GM12878 (cell line): ENCODE measurements around the gene CIAO2B. TPM values are rescaled to one million over a fixed set of nuclear protein-coding genes. Genes with fewer than 3 reads are reported as not detected.
A peak's percentile ranks its signal among the peaks of the same experiment; 100 is the strongest.

Experiments used
- ATF7 ChIP-seq: fragments of 450-650 bp; IDR thresholded peaks from 2 replicates; pipeline ENCODE4 v1.6.1; 2016; ENCODE audit warnings: low read depth, mild to moderate bottlenecking
- BHLHE40 ChIP-seq, 2 experiments: fragments of 450-650 bp in 1 of 2; IDR thresholded peaks; 2 replicates each; pipeline ENCODE4 v1.6.1; 2011 to 2017; ENCODE audit warnings: low read depth in 2 of 2, borderline replicate concordance in 1 of 2, improper control_type of control experiment in 1 of 2, low read length in 1 of 2, mild to moderate bottlenecking in 1 of 2
- CEBPB ChIP-seq, 2 experiments: fragments of 150-350 bp in 1 of 2; IDR thresholded peaks; 2 replicates each; pipeline ENCODE4 v1.6.1; 2012 to 2014; ENCODE audit warnings: low read depth in 2 of 2, low read length in 2 of 2, borderline replicate concordance in 1 of 2, inconsistent platforms in 1 of 2
- CHD4 ChIP-seq: fragments of 200-600 bp; sonication (generic); IDR thresholded peaks from 2 replicates; pipeline ENCODE4 v1.6.1; 2016; ENCODE audit warnings: mild to moderate bottlenecking
- CREM ChIP-seq: IDR thresholded peaks from 2 replicates; pipeline ENCODE4 v1.6.1; 2014; ENCODE audit warnings: antibody characterized with exemption, low read depth
- IRF4 ChIP-seq: IDR thresholded peaks from 2 replicates; pipeline ENCODE4 v1.6.1; 2011; ENCODE audit warnings: low read depth, low read length
- KLF5 ChIP-seq: fragments of 450-650 bp; IDR thresholded peaks from 2 replicates; pipeline ENCODE4 v1.6.1; 2014; ENCODE audit warnings: mild to moderate bottlenecking; ENCODE audit not compliant: partially characterized antibody
- LARP7 ChIP-seq: fragments of 450-650 bp; IDR thresholded peaks from 2 replicates; pipeline ENCODE4 v1.6.1; 2017; ENCODE audit warnings: mild to moderate bottlenecking
- PAX5 ChIP-seq: IDR thresholded peaks from 2 replicates; pipeline ENCODE4 v1.6.1; 2011; ENCODE audit warnings: low read depth, low read length, borderline replicate concordance
- POU2F2 ChIP-seq: IDR thresholded peaks from 3 replicates; pipeline ENCODE4 v1.6.1; 2011; ENCODE audit warnings: low read depth, mild to moderate bottlenecking, low read length, borderline replicate concordance
- SMARCA5 ChIP-seq: fragments of 450-650 bp; IDR thresholded peaks from 2 replicates; pipeline ENCODE4 v1.6.1; 2017; ENCODE audit warnings: mild to moderate bottlenecking
- SUPT20H ChIP-seq: IDR thresholded peaks from 2 replicates; pipeline ENCODE4 v1.6.1; 2011; ENCODE audit warnings: low read depth, mild to moderate bottlenecking, low read length, moderate library complexity, borderline replicate concordance; ENCODE audit not compliant: control insufficient read depth
- polyA plus RNA-seq, 11 experiments: library from polyadenylated mRNA; depleted of rRNA in 4 of 11; unstranded in 6 of 11; stranded (reverse) in 5 of 11; fragments of >200 nt; fragmentation: Nextera tagmentation in 4 of 11; fragmentation: Illumina TruSeq in 1 of 11; extraction: Ambion mirVana in 4 of 11; extraction: Trizol in 1 of 11; gene quantifications; 1 replicate in 1 of 11; 2 replicates in 10 of 11; pipeline versions ENCODE4 v1.2.1 to v1.2.3, GENCODE V29; 2011 to 2016; ENCODE audit warnings: inconsistent platforms in 2 of 11, missing spikeins in 2 of 11, low read depth in 1 of 11
- total RNA-seq, 4 experiments: library from RNA; depleted of rRNA in 3 of 4; stranded (reverse); fragments of >200 nt in 3 of 4; fragmentation: Illumina TruSeq in 1 of 4; extraction: Trizol in 1 of 4; gene quantifications; 2 replicates each; pipeline versions ENCODE4 v1.2.1 to v1.2.3, GENCODE V29; 2013 to 2021
- TF ChIP-seq, protein P1 (sequence below): fragments of 450-650 bp; formaldehyde crosslinking; IDR thresholded peaks from 2 replicates; pipeline ENCODE4 v1.4.0; 2022; ENCODE audit warnings: mild to moderate bottlenecking, moderate library complexity
- TF ChIP-seq, protein P2 (sequence below): fragments of 450-650 bp; IDR thresholded peaks from 2 replicates; pipeline ENCODE4 v1.6.1; 2017; ENCODE audit warnings: mild to moderate bottlenecking

The CIAO2B gene
- total and polyA plus RNA-seq, 10 of the 15 experiments (the other 5 are each of a cell fraction or from before 2014, with no cell fraction given), result 76.4 to 241 (median 138) TPM

DNA sequence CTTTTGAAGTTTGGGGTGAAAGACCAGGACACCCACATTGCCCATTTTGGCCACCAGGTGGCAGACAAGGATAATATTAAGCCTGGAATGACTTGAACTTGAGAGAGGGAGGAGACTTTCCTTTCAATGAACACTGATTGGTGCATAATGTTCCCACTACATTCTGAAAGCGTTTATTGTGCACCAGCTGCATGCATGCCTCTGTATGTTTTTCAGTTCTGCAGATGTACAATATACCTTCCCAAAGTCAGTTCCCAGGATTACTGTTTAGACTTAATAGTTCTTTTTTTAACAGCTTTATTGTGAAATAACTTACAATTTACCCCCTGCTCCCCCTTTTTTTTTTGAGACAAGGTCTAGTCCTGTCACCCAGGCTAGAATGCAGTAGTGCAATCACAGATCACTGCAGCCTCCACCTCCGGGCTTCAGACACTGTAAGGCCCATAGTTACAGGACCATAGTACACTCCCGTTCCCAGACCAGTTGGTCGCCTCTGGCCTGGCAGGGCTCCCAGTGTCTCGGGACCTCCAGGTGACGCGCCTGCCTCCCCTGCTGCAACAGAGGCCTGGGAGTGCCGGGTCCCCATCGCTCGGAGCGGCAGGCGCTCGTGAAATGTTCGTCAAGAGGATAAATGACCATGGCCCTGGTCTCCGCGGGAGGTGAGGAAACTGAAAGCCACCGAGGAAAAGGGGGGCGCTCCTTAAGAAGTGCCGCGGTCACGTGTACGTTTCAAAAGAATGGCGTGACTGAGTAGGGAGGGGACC, 13.3 kb upstream of the CIAO2B start (continued):
- TF ChIP-seq CHD4 (no peak), SUPT20H (no peak), POU2F2 (peak; percentile 47; the same call in 1 of the 3 replicates), PAX5 (no peak), CEBPB (IDR thresholded peaks at IDR 0.05; ENCODE audit: borderline replicate concordance in 1 of 2, low read depth in 2 of 2, low read length in 2 of 2) (no peak), ATF7 (0 out of 2 replicates have a peak, but pooled peaks have one; percentile 11), CREM (no peak), KLF5 (peak; percentile 32), BHLHE40 (IDR thresholded peaks at IDR 0.05; ENCODE audit: borderline replicate concordance in 1 of 2, low read depth in 2 of 2, low read length in 1 of 2) (peak; percentile 18 to 65; a peak in 2 of 4 replicates), LARP7 (peak; percentile 37; the same call in 1 of the 2 replicates), IRF4 (0 out of 2 replicates have a peak, but pooled peaks have one; percentile 32), SMARCA5 (peak; percentile 56; the same call in 1 of the 2 replicates)
- TF ChIP-seq, protein P1, sequence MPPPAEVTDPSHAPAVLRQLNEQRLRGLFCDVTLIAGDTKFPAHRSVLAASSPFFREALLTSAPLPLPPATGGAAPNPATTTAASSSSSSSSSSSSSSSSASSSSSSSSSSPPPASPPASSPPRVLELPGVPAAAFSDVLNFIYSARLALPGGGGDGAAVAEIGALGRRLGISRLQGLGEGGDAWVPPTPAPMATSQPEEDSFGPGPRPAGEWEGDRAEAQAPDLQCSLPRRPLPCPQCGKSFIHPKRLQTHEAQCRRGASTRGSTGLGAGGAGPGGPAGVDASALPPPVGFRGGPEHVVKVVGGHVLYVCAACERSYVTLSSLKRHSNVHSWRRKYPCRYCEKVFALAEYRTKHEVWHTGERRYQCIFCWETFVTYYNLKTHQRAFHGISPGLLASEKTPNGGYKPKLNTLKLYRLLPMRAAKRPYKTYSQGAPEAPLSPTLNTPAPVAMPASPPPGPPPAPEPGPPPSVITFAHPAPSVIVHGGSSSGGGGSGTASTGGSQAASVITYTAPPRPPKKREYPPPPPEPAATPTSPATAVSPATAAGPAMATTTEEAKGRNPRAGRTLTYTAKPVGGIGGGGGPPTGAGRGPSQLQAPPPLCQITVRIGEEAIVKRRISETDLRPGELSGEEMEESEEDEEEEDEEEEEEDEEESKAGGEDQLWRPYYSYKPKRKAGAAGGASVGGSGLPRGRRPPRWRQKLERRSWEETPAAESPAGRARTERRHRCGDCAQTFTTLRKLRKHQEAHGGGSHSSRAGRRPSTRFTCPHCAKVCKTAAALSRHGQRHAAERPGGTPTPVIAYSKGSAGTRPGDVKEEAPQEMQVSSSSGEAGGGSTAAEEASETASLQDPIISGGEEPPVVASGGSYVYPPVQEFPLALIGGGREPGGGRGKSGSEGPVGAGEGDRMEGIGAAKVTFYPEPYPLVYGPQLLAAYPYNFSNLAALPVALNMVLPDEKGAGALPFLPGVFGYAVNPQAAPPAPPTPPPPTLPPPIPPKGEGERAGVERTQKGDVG (CRISPR knock-in tag), result no peak
- TF ChIP-seq, protein P2, sequence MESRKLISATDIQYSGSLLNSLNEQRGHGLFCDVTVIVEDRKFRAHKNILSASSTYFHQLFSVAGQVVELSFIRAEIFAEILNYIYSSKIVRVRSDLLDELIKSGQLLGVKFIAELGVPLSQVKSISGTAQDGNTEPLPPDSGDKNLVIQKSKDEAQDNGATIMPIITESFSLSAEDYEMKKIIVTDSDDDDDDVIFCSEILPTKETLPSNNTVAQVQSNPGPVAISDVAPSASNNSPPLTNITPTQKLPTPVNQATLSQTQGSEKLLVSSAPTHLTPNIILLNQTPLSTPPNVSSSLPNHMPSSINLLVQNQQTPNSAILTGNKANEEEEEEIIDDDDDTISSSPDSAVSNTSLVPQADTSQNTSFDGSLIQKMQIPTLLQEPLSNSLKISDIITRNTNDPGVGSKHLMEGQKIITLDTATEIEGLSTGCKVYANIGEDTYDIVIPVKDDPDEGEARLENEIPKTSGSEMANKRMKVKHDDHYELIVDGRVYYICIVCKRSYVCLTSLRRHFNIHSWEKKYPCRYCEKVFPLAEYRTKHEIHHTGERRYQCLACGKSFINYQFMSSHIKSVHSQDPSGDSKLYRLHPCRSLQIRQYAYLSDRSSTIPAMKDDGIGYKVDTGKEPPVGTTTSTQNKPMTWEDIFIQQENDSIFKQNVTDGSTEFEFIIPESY, result no peak
- TF ChIP-seq, all 136 proteins: peak for 17
